ENCODE data around the gene AP2A1.

- TF ChIP-seq CTCF (IDR thresholded peaks at IDR 0.05 in 4 of 5, conservative IDR thresholded peaks at IDR 0.05 in 1 of 5) (no peak), POLR2A (IDR thresholded peaks at IDR 0.05) (no peak)
Observed at GRCh38 chr19:49752701-49753100, 14.1 kb upstream of the AP2A1 start.
